Measurements from ENCODE around the gene SMARCA5.

- no peak for TF ChIP-seq ZFPM2 (CRISPR knock-in tag; IDR thresholded peaks at IDR 0.05)
- no peak for TF ChIP-seq TEAD4 (IDR thresholded peaks at IDR 0.05; ENCODE audit: low read length)
- TF ChIP-seq TEAD4 (CRISPR knock-in tag; IDR thresholded peaks at IDR 0.05; ENCODE audit: borderline replicate concordance) = no peak
- no peak for TF ChIP-seq NR4A1 (CRISPR knock-in tag; IDR thresholded peaks at IDR 0.05)
- TF ChIP-seq NR4A1 (tag; IDR thresholded peaks at IDR 0.05) = no peak
- TF ChIP-seq IRF1 (CRISPR knock-in tag; IDR thresholded peaks at IDR 0.05; ENCODE audit: borderline replicate concordance) = no peak
- TF ChIP-seq POLR2A (conservative IDR thresholded peaks at IDR 0.05) = no peak
- no peak for TF ChIP-seq SIX5 (IDR thresholded peaks at IDR 0.05; ENCODE audit: borderline replicate concordance in 1 of 2, insufficient read depth in 1 of 2, low read depth in 1 of 2, low read length in 2 of 2)
- TF ChIP-seq CCAR2 (IDR thresholded peaks at IDR 0.05; ENCODE audit: low read depth, low read length) = no peak
- no peak for TF ChIP-seq ZNF785 (CRISPR knock-in tag; IDR thresholded peaks at IDR 0.05)
Measured at GRCh38 chr4:143482840-143483239, 30.7 kb upstream of the SMARCA5 start.

All from K562 (cell line).